ENCODE results near the gene DMBX1.

The DMBX1 gene

GRCh38 chr1:46489169-46489637, 433 bp upstream of the DMBX1 start:
- peaks cover 12% of the 10 kb centered on the region for H3K27me3 ChIP-seq (ENCODE audit: control insufficient read depth, insufficient read depth, low read length)
- H3K79me2 ChIP-seq = no peaks in the 10 kb centered on the region
- no peak overlapping the region for H2AFZ ChIP-seq
- H3K27ac ChIP-seq = no peak overlapping the region
- H3K9ac ChIP-seq = no peak overlapping the region
- no peak overlapping the region for H3K4me3 ChIP-seq (ENCODE audit: low read depth, low read length)
- no peaks in the 10 kb centered on the region for H3K36me3 ChIP-seq (ENCODE audit: control insufficient read depth, insufficient read depth, low read length)
- no peaks in the 10 kb centered on the region for H3K4me1 ChIP-seq
- TF ChIP-seq CTCF (IDR thresholded peaks at IDR 0.05) = no peak
- no peaks in the 10 kb centered on the region for H3K9me3 ChIP-seq (ENCODE audit: control insufficient read depth, low read length)
- H3K4me2 ChIP-seq (ENCODE audit: low read length) = peak overlapping the region; percentile 59

- TF ChIP-seq CTCF (IDR thresholded peaks at IDR 0.05) = no peak
- no peak overlapping the region for H3K4me3 ChIP-seq (ENCODE audit: low read depth, low read length)
- H3K9me3 ChIP-seq (ENCODE audit: control insufficient read depth, low read length) = no peaks in the 10 kb centered on the region
- no peaks in the 10 kb centered on the region for H3K79me2 ChIP-seq
- H3K36me3 ChIP-seq (ENCODE audit: control insufficient read depth, insufficient read depth, low read length) = no peaks in the 10 kb centered on the region
- peaks cover 12% of the 10 kb centered on the region for H3K27me3 ChIP-seq (ENCODE audit: control insufficient read depth, insufficient read depth, low read length)
- H3K4me1 ChIP-seq = no peaks in the 10 kb centered on the region
- no peak overlapping the region for H3K27ac ChIP-seq
- H2AFZ ChIP-seq = no peak overlapping the region
- no peak overlapping the region for H3K9ac ChIP-seq
- peak overlapping the region; percentile 59 for H3K4me2 ChIP-seq (ENCODE audit: low read length)
These were observed 695 bp downstream of the DMBX1 start for GRCh38 chr1:46490406-46490655.

GRCh38 chr1:46490656-46491442, 1.2 kb downstream of the DMBX1 start:
- no peak overlapping the region for H2AFZ ChIP-seq
- H3K27me3 ChIP-seq (ENCODE audit: control insufficient read depth, insufficient read depth, low read length) = peaks cover 12% of the 10 kb centered on the region
- peak overlapping the region; percentile 59 for H3K4me2 ChIP-seq (ENCODE audit: low read length)
- H3K27ac ChIP-seq = no peak overlapping the region
- TF ChIP-seq CTCF (IDR thresholded peaks at IDR 0.05) = no peak
- no peaks in the 10 kb centered on the region for H3K4me1 ChIP-seq
- no peaks in the 10 kb centered on the region for H3K36me3 ChIP-seq (ENCODE audit: control insufficient read depth, insufficient read depth, low read length)
- H3K4me3 ChIP-seq (ENCODE audit: low read depth, low read length) = no peak overlapping the region
- no peak overlapping the region for H3K9ac ChIP-seq
- no peaks in the 10 kb centered on the region for H3K79me2 ChIP-seq
- no peaks in the 10 kb centered on the region for H3K9me3 ChIP-seq (ENCODE audit: control insufficient read depth, low read length)

- TF ChIP-seq CTCF (IDR thresholded peaks at IDR 0.05) = no peak
- Histone ChIP-seq H3K9me3 (ENCODE audit: control insufficient read depth, low read length) (no peaks in the 10 kb centered on the region), H3K4me1 (no peaks in the 10 kb centered on the region), H3K36me3 (ENCODE audit: control insufficient read depth, insufficient read depth, low read length) (no peaks in the 10 kb centered on the region), H2AFZ (no peak overlapping the region), H3K27ac (no peak overlapping the region), H3K9ac (no peak overlapping the region), H3K4me2 (ENCODE audit: low read length) (no peak overlapping the region), H3K4me3 (ENCODE audit: low read depth, low read length) (no peak overlapping the region), H3K79me2 (no peaks in the 10 kb centered on the region), H3K27me3 (ENCODE audit: control insufficient read depth, insufficient read depth, low read length) (peaks cover 12% of the 10 kb centered on the region)
These were observed 2.0 kb downstream of the DMBX1 start for GRCh38 chr1:46491443-46492268.

Data from parathyroid adenoma (tissue), 2 donors.